ENCODE data around the gene AIFM1. TPM values are rescaled to one million over a fixed set of nuclear protein-coding genes. Genes with fewer than 3 reads are reported as not detected.

Gene AIFM1
- total and polyA plus RNA-seq, 2 experiments from 2014 or later = 29.6 to 47.3 TPM

- H3K4me1 ChIP-seq (ENCODE audit: insufficient read depth) = peaks cover 3% of the 10 kb centered on the region; the same call in 1 of the 2 replicates
- DNase-seq (ENCODE audit: low spot score) (no peak), ATAC-seq (no peak; the same call in 2 of the 3 replicates)
- no peaks in the 10 kb centered on the region for H3K9me2 ChIP-seq (ENCODE audit: insufficient read depth)
- H2AFZ ChIP-seq = no peak overlapping the region
- Mint-ChIP-seq H3K36me3 (ENCODE audit: low read depth) (no peaks in the 10 kb centered on the region), H3K27ac (no peak overlapping the region), H3K27me3 (ENCODE audit: insufficient read depth, low read depth, poor library complexity) (peaks cover 8% of the 10 kb centered on the region), H3K4me3 (no peak overlapping the region), H3K4me1 (peaks cover 28% of the 10 kb centered on the region), H3K9me3 (no peaks in the 10 kb centered on the region)
- TF ChIP-seq CREB1 (CRISPR knock-in tag; IDR thresholded peaks at IDR 0.05; ENCODE audit: low read depth) (no peak), STAT1 (IDR thresholded peaks at IDR 0.05; ENCODE audit: unreplicated experiment) (no peak), ZNF331 (CRISPR knock-in tag; IDR thresholded peaks at IDR 0.05; ENCODE audit: low read depth) (no peak), NANOG (IDR thresholded peaks at IDR 0.05; ENCODE audit: borderline replicate concordance) (no peak), JUNB (IDR thresholded peaks at IDR 0.05; ENCODE audit: unreplicated experiment) (no peak), EZH2phosphoT487 (IDR thresholded peaks at IDR 0.05; ENCODE audit: unreplicated experiment) (no peak), ZNF114 (CRISPR knock-in tag; IDR thresholded peaks at IDR 0.05) (no peak), EZH2 (IDR thresholded peaks at IDR 0.05; ENCODE audit: low read depth, unreplicated experiment) (no peak), REST (IDR thresholded peaks at IDR 0.05; ENCODE audit: unreplicated experiment) (no peak), POLR2AphosphoS5 (IDR thresholded peaks at IDR 0.05; ENCODE audit: low read depth) (no peak), ZNF462 (CRISPR knock-in tag; IDR thresholded peaks at IDR 0.05) (no peak)
- TF ChIP-seq, protein P1, sequence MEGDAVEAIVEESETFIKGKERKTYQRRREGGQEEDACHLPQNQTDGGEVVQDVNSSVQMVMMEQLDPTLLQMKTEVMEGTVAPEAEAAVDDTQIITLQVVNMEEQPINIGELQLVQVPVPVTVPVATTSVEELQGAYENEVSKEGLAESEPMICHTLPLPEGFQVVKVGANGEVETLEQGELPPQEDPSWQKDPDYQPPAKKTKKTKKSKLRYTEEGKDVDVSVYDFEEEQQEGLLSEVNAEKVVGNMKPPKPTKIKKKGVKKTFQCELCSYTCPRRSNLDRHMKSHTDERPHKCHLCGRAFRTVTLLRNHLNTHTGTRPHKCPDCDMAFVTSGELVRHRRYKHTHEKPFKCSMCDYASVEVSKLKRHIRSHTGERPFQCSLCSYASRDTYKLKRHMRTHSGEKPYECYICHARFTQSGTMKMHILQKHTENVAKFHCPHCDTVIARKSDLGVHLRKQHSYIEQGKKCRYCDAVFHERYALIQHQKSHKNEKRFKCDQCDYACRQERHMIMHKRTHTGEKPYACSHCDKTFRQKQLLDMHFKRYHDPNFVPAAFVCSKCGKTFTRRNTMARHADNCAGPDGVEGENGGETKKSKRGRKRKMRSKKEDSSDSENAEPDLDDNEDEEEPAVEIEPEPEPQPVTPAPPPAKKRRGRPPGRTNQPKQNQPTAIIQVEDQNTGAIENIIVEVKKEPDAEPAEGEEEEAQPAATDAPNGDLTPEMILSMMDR (conservative IDR thresholded peaks at IDR 0.05; ENCODE audit: low read depth in 2 of 2) = no peak
- TF ChIP-seq, protein P2, sequence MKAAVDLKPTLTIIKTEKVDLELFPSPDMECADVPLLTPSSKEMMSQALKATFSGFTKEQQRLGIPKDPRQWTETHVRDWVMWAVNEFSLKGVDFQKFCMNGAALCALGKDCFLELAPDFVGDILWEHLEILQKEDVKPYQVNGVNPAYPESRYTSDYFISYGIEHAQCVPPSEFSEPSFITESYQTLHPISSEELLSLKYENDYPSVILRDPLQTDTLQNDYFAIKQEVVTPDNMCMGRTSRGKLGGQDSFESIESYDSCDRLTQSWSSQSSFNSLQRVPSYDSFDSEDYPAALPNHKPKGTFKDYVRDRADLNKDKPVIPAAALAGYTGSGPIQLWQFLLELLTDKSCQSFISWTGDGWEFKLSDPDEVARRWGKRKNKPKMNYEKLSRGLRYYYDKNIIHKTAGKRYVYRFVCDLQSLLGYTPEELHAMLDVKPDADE (IDR thresholded peaks at IDR 0.05) = no peak
- H4K20me1 ChIP-seq (replicated peaks; ENCODE audit: insufficient read depth) = no peaks in the 10 kb centered on the region
- 0 out of 2 replicates have a peak overlapping the region, but pooled peaks have one; percentile 14 for H3K4me2 ChIP-seq
- no peaks in the 10 kb centered on the region for H3K79me2 ChIP-seq (replicated peaks; ENCODE audit: insufficient read depth)
- no peaks in the 10 kb centered on the region for H3K27me3 ChIP-seq (ENCODE audit: insufficient read depth)
- H3K4me3 ChIP-seq = no peak overlapping the region
- no peaks in the 10 kb centered on the region for H3K36me3 ChIP-seq (ENCODE audit: insufficient read depth)
- H3K27ac ChIP-seq (ENCODE audit: low read depth) = no peak overlapping the region
- no peaks in the 10 kb centered on the region for H3F3A ChIP-seq (replicated peaks; ENCODE audit: low read depth)
Measured at GRCh38 chrX:130082244-130083106, 83.2 kb downstream of the AIFM1 start.

All from GM23338 (cell line).